Thoracic aorta (tissue), 2 donors: ENCODE data around the gene COL18A1. TPM values are rescaled to one million over a fixed set of nuclear protein-coding genes. Genes with fewer than 3 reads are reported as not detected.

Experiments
- ATAC-seq: fragments of 150-250 bp; one replicate; pipeline ENCODE4 v1.8.0; 2017; ENCODE audit warnings: low read depth; ENCODE audit not compliant: insufficient number of reproducible peaks, low FRiP score
- DNase-seq: peaks from one replicate; pipeline ENCODE4 v3.0.0-alpha.2; 2020; ENCODE audit warnings: low spot score
- H3K27ac ChIP-seq, 2 donors: fragments of 200-600 bp; sonication (generic); 1 replicate in 1 of 2; 2 replicates in 1 of 2; pipeline ENCODE4 v1.5.1; 2016; ENCODE audit warnings: mild to moderate bottlenecking in 2 of 2, moderate library complexity in 2 of 2
- H3K27me3 ChIP-seq: fragments of 200-600 bp; sonication (generic); replicated peaks from 2 replicates; pipeline ENCODE4 v1.6.0; 2016; ENCODE audit warnings: mild to moderate bottlenecking; ENCODE audit not compliant: insufficient read depth
- H3K36me3 ChIP-seq: fragments of 200-600 bp; sonication (generic); one replicate; pipeline ENCODE4 v1.5.1; 2016
- H3K4me1 ChIP-seq, 2 donors: fragments of 200-600 bp; sonication (generic); 1 replicate in 1 of 2; 2 replicates in 1 of 2; pipeline versions ENCODE4 v1.5.1 to v1.6.0; 2016; ENCODE audit warnings: low read depth in 2 of 2, mild to moderate bottlenecking in 1 of 2; ENCODE audit not compliant: control insufficient read depth in 1 of 2
- H3K4me3 ChIP-seq: fragments of 200-600 bp; sonication (generic); 2 replicates; pipeline ENCODE4 v1.5.1; 2016; ENCODE audit warnings: mild to moderate bottlenecking
- H3K9me3 ChIP-seq: fragments of 200-600 bp; sonication (generic); 2 replicates; pipeline ENCODE4 v1.5.1; 2016
- total RNA-seq, 2 donors: library from RNA; depleted of rRNA; stranded (reverse); fragments of >200 nt; gene quantifications; one replicate each; pipeline versions ENCODE4 v1.1.0 to v1.2.3, GENCODE V29; 2016
- TF ChIP-seq, protein P1 (sequence below): fragments of 200-600 bp; sonication (generic); IDR thresholded peaks from one replicate; pipeline ENCODE4 v1.5.1; 2019; ENCODE audit warnings: antibody characterized with exemption

The COL18A1 gene
- total RNA-seq, 2 donors from 2014 or later: 507 to 811 TPM

DNA sequence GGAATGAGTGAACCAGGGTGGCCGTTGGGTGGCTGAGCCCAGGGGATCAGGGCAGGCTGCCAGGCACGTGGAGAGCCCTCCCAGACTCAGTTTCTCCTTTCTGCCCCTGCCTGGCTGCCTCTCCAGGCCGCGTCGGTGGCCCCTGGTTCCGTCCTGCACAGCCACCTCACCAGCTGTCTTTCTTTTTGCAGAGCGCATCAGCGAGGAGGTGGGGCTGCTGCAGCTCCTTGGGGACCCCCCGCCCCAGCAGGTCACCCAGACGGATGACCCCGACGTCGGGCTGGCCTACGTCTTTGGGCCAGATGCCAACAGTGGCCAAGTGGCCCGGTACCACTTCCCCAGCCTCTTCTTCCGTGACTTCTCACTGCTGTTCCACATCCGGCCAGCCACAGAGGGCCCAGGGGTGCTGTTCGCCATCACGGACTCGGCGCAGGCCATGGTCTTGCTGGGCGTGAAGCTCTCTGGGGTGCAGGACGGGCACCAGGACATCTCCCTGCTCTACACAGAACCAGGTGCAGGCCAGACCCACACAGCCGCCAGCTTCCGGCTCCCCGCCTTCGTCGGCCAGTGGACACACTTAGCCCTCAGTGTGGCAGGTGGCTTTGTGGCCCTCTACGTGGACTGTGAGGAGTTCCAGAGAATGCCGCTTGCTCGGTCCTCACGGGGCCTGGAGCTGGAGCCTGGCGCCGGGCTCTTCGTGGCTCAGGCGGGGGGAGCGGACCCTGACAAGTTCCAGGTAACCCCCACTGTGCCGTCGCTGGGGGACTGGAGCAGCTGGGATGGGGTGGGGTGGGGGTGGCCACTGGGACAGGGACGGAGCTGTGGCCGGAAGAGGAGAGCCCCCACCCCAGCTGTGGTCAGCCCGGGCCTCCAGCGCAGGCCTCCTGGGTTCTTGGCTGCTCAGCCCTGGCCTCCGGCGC is 63.3 kb downstream of the COL18A1 start:
- peaks cover 14% of the 10 kb centered on the region for H3K36me3 ChIP-seq
- no peak for ATAC-seq
- H3K27me3 ChIP-seq: no peaks in the 10 kb centered on the region
- no peaks in the 10 kb centered on the region for H3K9me3 ChIP-seq
- H3K4me1 ChIP-seq: peaks cover 7 to 38% of the 10 kb centered on the region in 2 donors
- no peak for DNase-seq
- TF ChIP-seq, protein P1, sequence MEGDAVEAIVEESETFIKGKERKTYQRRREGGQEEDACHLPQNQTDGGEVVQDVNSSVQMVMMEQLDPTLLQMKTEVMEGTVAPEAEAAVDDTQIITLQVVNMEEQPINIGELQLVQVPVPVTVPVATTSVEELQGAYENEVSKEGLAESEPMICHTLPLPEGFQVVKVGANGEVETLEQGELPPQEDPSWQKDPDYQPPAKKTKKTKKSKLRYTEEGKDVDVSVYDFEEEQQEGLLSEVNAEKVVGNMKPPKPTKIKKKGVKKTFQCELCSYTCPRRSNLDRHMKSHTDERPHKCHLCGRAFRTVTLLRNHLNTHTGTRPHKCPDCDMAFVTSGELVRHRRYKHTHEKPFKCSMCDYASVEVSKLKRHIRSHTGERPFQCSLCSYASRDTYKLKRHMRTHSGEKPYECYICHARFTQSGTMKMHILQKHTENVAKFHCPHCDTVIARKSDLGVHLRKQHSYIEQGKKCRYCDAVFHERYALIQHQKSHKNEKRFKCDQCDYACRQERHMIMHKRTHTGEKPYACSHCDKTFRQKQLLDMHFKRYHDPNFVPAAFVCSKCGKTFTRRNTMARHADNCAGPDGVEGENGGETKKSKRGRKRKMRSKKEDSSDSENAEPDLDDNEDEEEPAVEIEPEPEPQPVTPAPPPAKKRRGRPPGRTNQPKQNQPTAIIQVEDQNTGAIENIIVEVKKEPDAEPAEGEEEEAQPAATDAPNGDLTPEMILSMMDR: no peak
- H3K27ac ChIP-seq: peak overlapping the region; percentile 14 to 87
- no peak overlapping the region for H3K4me3 ChIP-seq

DNA sequence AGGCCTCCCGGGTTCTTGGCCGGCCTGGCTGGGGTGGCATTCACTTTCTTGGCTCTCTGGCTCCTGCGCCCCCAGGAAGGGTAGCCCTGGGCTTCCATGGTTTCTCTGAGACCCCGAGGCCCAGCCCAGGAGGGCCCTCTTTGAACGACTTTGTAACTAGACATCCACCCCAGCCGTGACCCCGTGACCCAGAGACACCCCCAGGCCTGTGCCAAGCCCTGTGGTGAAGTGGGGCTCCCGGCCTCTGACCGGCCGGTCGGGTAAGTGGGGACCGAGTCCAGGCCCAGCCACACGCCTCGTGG is 64.0 kb downstream of the COL18A1 start:
- no peaks in the 10 kb centered on the region for H3K9me3 ChIP-seq
- no peak for ATAC-seq
- H3K27me3 ChIP-seq: no peaks in the 10 kb centered on the region
- H3K36me3 ChIP-seq: peaks cover 14% of the 10 kb centered on the region
- no peak for DNase-seq
- peaks cover 7 to 38% of the 10 kb centered on the region in 2 donors for H3K4me1 ChIP-seq
- TF ChIP-seq, protein P1: no peak
- no peak overlapping the region for H3K4me3 ChIP-seq
- peak overlapping the region; percentile 14 to 87 for H3K27ac ChIP-seq

DNA sequence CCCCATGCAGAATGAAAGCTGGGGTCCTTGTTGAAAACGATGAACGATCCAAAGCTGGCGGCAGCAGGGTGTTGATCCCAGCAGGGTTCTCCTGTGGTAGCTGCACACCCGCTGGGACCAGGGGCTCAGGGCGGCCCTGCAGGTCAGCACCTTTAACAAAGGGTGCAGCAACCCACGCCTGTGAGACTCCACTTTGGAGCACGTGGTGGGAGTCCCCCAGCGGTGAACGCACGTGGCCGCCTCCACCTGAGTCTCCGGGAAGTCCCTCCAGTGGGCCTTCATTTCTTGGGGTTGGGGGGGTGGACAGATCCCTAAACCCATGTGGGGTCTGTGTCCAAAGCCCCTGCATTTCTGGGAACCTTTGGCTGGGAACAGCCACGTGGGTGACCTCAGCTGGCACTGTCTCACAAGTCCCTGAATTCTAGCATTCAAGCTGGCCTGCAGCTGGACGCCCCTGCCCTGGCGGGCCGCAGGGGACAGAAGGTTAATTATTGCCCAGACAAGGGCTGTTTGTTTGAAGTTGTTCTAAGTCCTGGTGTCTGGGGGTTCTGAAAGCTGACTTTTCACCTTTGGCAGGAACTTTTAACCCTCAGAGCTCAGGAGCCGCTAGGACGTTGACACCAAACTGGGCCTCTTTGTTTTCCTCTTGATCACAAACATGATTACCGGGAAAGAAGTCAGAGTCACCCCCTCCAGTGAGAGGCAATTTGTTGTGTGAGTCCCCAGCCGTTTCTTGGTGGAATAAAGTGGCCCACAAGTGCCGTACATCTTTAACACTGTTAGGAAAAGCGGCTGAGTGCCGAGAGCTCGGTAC is 64.5 kb downstream of the COL18A1 start:
- TF ChIP-seq, protein P1: no peak
- DNase-seq: no peak
- peaks cover 14% of the 10 kb centered on the region for H3K36me3 ChIP-seq
- peaks cover 7 to 38% of the 10 kb centered on the region in 2 donors for H3K4me1 ChIP-seq
- peak overlapping the region; percentile 87 to 92 for H3K27ac ChIP-seq
- ATAC-seq: no peak
- no peak overlapping the region for H3K4me3 ChIP-seq
- H3K9me3 ChIP-seq: no peaks in the 10 kb centered on the region
- H3K27me3 ChIP-seq: no peaks in the 10 kb centered on the region

DNA sequence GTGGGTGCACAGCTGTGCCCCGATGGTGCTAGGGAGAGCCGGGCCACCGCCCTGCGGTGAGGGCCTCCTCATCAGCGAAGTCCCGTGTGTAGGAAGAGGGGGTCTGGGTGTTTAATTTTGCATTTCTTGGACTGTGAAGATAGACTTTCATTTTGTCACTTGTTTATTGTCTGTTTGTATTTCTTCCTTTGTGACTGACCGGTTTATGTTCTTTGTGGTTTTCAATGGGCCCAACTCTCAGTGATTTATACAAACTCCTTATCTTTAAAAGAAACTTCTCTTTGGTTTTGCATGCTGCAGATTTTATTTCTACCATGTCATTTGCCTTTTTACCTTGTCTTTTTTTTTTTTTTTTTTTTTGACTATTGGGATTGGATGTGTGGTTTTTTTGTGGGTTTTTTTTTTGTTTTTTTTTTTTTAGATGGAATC is 65.1 kb downstream of the COL18A1 start:
- Histone ChIP-seq H3K27ac (peak overlapping the region; percentile 87 to 92), H3K4me1 (peaks cover 7 to 38% of the 10 kb centered on the region in 2 donors), H3K36me3 (peaks cover 19% of the 10 kb centered on the region), H3K9me3 (no peaks in the 10 kb centered on the region), H3K27me3 (no peaks in the 10 kb centered on the region), H3K4me3 (no peak overlapping the region)
- ATAC-seq (no peak), DNase-seq (no peak)
- TF ChIP-seq, protein P1: no peak
